ENCODE results near the gene TCF21.
"Not testable (repeated sequence)": the region's sequence is repeated elsewhere in the genome, so short reads cannot be mapped to it uniquely, and the experiment has no call there.

DNA sequence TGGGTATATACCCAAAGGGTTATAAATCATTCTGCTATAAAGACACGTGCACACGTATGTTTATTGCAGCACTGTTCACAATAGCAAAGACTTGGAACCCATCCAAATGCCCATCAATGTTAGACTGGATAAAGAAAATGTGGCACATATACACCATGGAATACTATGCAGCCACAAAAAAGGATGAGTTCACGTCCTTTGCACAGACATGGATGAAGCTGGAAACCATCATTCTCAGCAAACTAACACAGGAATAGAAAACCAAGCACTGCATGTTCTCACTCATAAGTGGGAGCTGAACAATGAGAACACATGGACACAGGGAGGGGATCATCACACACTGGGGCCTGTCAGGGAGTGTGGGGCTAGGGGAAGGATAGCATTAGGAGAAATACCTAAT lies 47.4 kb downstream of the TCF21 start:
- TF ChIP-seq, protein P1, sequence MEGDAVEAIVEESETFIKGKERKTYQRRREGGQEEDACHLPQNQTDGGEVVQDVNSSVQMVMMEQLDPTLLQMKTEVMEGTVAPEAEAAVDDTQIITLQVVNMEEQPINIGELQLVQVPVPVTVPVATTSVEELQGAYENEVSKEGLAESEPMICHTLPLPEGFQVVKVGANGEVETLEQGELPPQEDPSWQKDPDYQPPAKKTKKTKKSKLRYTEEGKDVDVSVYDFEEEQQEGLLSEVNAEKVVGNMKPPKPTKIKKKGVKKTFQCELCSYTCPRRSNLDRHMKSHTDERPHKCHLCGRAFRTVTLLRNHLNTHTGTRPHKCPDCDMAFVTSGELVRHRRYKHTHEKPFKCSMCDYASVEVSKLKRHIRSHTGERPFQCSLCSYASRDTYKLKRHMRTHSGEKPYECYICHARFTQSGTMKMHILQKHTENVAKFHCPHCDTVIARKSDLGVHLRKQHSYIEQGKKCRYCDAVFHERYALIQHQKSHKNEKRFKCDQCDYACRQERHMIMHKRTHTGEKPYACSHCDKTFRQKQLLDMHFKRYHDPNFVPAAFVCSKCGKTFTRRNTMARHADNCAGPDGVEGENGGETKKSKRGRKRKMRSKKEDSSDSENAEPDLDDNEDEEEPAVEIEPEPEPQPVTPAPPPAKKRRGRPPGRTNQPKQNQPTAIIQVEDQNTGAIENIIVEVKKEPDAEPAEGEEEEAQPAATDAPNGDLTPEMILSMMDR (IDR thresholded peaks at IDR 0.05) = not testable (repeated sequence)
- TF ChIP-seq ZFX (IDR thresholded peaks at IDR 0.05; ENCODE audit: borderline replicate concordance) = not testable (repeated sequence)

All from 22Rv1 (cell line).